ENCODE data around the gene GALNT2.

The GALNT2 gene

DNA sequence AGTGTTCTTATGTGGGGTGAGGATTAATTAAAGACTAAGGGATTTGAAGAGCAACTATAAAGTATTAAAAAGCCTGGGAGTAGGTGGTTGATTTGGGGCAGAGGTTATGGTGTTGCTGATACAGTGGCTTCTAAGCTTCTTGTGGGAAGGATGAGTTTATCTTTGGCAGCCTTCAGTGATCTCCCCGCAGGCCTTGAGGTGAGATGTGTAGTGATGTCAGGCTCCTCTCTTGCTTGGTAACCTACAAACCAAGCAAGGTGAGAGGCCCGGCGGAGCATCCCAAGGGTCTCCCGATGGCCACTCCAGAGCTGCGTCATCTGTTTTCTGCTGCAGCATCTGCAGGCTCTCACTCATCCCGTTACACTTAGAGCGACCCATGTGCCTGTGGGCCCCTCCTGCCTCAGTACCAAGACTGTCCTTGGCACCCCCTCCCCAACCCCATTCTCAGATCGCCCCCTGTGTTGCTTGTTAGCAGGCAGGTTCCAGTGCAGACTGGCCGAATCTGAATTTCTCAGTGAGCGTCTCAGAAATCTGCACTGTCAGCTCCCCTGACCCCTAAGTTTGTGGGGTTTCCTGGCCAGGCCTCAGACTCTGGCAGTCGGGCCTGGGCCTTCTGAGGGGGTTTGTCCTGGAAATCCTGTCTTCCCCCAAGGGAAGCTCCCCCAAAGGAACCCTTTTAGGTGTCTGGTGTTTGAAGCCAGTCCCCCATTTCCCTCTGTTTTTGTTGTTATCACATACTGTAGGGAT is 77.9 kb downstream of the GALNT2 start:
- no peak for DNase-seq (ENCODE audit: low read depth in 1 of 2, low spot score in 1 of 2)

GRCh38 chr1:230145505-230145899 is 78.5 kb downstream of the GALNT2 start:
- DNase-seq (ENCODE audit: low read depth in 1 of 2, low spot score in 1 of 2): no peak

- no peak for DNase-seq (ENCODE audit: low read depth in 1 of 2, low spot score in 1 of 2)
These were observed 79.0 kb downstream of the GALNT2 start for GRCh38 chr1:230145953-230146476.

GRCh38 chr1:230146709-230147108 is 79.7 kb downstream of the GALNT2 start:
- no peak for DNase-seq (ENCODE audit: low read depth in 1 of 2, low spot score in 1 of 2)

GRCh38 chr1:230147253-230148125 is 80.5 kb downstream of the GALNT2 start:
- no peak for DNase-seq (ENCODE audit: low read depth in 1 of 2, low spot score in 1 of 2)

DNA sequence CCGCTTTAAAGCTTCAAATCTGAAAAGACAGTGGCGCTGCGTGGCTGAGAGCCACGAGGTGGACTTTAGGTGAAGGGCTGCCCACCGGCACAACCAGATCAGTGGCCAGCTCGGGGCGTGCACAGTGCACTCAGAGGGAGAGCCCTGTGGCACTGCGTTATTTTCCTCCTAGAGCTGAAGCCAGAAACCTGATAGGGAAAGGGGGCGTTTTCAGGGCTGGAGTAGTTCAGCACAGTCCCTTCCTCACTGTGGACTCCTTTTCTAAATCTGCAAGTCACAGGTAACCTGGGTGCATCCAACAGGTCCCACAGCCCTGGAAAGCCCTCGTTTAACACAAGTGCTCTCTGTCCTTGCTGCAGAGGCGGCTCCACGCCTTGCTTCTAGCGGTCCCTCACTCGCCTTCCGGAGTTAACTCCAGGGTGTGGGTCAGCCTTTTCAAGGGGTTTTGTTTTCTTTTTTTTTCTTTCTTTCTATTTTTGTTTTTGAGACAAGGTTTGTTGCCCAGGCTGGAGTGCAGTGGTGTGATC is 81.2 kb downstream of the GALNT2 start:
- DNase-seq (ENCODE audit: low read depth in 1 of 2, low spot score in 1 of 2): no peak

GRCh38 chr1:230148768-230149469 is 81.9 kb downstream of the GALNT2 start:
- no peak for DNase-seq (ENCODE audit: low read depth in 1 of 2, low spot score in 1 of 2)

- DNase-seq (ENCODE audit: low read depth in 1 of 2, low spot score in 1 of 2): no peak
These were observed 82.9 kb downstream of the GALNT2 start for GRCh38 chr1:230149751-230150584.

GRCh38 chr1:230150615-230151014 is 83.6 kb downstream of the GALNT2 start:
- no peak for DNase-seq (ENCODE audit: low read depth in 1 of 2, low spot score in 1 of 2)

DNA sequence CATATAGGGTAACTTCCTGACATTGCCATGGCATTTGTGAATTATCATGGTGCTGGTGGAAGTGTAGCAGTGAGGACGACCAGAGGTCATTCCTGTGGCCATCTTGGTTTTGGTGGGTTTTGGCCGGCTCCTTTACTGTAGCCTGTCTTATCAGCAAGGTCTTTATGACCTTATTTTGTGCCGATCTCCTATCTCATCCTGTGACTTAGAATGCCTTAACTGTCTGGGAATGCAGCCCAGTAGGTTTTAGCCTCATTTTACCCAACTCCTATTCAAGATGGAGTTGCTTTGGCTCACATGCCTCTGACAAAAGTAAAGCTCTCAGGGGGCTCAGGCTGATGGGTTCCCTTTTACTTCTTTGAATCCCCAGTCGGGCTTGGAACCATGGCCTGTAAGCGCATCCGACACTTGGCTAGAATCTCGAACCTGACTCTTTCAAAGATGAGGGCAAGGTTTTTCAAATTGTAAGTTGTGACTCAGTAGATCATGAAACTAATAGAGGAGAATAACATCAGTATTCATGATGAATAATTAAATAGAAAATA is 85.0 kb downstream of the GALNT2 start:
- DNase-seq (ENCODE audit: low read depth in 1 of 2, low spot score in 1 of 2): no peak

DNA sequence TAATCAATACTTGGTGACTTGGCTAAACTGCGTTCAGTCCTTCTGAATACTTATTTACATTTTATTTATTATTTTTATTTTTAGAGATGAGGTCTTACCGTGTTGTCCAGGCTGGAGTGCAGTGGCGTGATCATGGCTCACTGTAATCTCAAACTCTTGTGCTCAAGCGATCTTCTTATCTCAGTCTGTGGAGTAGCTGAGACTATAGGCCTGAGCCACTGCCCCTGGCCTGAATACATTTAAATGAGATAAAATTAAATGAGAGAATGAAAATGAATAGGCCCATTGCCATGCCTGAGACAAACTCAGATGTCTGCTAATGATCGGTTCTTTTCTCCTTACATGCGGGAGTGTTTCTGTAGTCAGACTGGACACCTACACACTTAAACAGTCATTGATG is 86.0 kb downstream of the GALNT2 start:
- no peak for DNase-seq (ENCODE audit: low read depth in 1 of 2, low spot score in 1 of 2)

- no peak for DNase-seq (ENCODE audit: low read depth in 1 of 2, low spot score in 1 of 2)
These were observed 86.7 kb downstream of the GALNT2 start for GRCh38 chr1:230153641-230154296.

DNA sequence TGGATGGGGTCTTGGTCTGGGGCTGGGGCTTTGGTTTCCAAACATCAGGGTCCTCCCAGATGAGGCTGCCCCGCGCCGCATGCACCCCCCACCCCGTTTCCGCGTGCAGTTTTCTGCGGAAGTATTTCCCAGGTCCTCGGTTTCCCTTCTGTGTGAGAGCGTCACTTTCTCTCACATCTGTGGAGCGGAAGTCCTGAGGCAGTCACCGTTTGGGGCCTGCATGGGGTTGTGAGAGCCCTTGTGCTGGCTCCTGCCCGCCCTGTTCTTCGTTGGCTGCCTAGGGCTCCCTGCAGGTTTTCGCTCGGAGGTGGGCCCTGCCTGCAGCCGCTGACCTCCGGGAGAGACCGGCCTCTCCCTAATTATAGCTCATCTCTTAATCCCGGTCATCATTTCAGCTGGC is 88.0 kb downstream of the GALNT2 start:
- DNase-seq (ENCODE audit: low read depth in 1 of 2, low spot score in 1 of 2): no peak

DNA sequence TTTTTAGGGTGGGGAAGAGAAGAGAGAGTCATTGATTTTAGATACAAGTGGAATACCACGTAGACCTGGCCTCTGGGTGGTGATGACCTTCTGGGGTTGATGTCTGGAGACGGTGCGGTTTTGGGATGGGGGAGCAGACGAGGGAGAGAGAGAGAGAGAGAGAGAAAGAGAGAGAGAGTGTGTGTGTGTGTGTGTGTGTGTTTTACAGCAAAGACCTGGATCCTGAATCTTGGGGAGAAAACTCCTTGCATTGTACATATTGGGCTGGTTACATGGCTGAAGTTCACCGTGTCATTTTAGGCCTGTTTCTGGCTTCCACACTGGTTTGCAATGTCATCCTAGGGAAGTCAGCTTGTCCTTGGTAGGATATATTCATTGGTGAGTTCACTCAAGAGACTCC is 89.0 kb downstream of the GALNT2 start:
- DNase-seq (ENCODE audit: low read depth in 1 of 2, low spot score in 1 of 2): no peak

GRCh38 chr1:230156536-230156935 is 89.5 kb downstream of the GALNT2 start:
- DNase-seq (ENCODE audit: low read depth in 1 of 2, low spot score in 1 of 2): no peak

- no peak for DNase-seq (ENCODE audit: low read depth in 1 of 2, low spot score in 1 of 2)
These were observed 90.7 kb downstream of the GALNT2 start for GRCh38 chr1:230157420-230158390.

DNA sequence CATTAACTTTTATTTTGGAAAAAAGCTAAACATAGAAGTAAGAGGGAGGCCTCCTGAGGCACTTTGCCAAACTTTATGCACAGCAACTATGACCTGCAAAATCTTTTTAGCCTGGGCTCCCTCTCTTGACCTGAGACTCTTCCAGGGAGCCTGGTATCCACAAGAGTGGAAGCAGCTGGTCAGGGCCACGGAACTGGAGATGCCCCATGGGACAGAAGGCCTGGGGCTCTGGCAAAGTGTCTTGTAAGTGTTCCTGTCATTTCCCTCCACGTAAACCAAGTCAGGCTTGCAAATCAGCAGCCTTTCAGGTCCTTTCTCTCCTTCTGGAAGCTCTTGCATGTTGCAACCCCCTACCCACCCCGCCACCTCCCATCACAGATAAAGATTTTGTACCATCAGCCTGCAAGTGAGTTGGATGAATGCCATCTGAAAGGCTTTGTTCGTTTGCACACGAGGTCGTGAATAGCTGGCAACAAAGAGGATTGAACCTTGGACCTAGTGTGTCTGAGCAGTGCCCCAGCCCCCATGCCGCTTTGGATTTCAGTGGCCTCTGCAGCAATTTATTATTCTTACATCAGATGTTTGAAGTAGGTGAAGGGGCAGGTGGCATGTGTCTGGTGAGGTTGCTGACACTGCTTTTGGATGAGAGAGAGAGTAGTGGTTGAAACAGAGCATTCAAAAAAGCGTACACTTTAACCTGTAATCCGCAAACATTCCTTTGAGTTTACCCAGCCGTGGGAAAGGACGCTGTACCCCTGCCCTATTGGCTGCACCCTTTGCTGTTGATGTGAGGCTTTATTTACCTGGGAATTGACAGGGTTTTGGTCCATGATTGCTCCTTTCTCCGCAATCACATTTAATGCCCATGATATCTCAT is 91.6 kb downstream of the GALNT2 start:
- no peak for DNase-seq (ENCODE audit: low read depth in 1 of 2, low spot score in 1 of 2)
